ENCODE results near the gene SDK1.

DNA sequence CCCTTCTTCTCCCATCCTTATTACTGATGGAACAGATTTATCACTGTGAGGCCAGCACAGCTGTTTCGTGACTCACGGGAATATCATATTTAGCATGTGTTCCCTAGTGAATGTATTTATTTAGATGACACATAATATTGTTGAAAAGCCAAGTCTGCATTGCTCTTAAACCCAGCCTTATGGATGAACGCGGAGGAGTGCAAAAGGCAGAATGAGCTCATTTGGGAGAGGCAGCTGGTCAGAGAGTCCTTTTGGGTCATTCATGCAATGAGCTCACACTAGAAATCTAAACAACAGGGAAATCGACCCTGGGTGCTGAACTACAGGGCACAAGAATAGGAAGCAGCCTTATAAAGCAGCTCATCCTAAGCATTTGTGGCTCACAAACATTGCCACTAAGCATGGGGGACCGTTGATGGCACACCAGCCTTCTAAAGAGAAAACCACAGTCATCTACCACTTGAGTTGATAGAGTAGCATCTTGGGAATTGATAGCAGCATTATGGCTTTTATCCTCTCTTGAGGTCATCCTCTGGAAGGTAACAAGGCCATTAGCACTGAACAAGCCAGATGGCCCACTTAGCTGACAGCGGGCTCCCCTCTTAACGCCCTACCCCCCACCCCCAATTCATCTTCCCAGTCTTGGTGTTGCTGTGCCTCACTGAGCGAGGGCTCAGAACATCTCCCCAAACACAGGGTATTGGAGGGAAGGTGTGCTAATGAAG lies 32.9 kb upstream of the SDK1 start:
- TF ChIP-seq SP1 (IDR thresholded peaks at IDR 0.05) (no peak), EGR1 (IDR thresholded peaks at IDR 0.05; ENCODE audit: low read depth in 2 of 2) (no peak), TAF1 (conservative IDR thresholded peaks at IDR 0.05) (no peak), JUND (IDR thresholded peaks at IDR 0.05) (no peak)
- TF ChIP-seq, protein P1, sequence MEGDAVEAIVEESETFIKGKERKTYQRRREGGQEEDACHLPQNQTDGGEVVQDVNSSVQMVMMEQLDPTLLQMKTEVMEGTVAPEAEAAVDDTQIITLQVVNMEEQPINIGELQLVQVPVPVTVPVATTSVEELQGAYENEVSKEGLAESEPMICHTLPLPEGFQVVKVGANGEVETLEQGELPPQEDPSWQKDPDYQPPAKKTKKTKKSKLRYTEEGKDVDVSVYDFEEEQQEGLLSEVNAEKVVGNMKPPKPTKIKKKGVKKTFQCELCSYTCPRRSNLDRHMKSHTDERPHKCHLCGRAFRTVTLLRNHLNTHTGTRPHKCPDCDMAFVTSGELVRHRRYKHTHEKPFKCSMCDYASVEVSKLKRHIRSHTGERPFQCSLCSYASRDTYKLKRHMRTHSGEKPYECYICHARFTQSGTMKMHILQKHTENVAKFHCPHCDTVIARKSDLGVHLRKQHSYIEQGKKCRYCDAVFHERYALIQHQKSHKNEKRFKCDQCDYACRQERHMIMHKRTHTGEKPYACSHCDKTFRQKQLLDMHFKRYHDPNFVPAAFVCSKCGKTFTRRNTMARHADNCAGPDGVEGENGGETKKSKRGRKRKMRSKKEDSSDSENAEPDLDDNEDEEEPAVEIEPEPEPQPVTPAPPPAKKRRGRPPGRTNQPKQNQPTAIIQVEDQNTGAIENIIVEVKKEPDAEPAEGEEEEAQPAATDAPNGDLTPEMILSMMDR (IDR thresholded peaks at IDR 0.05; ENCODE audit: low read depth, low read length, missing input control), result no peak

Measured in liver (tissue), 3 donors.